ENCODE results near the gene UTP25. TPM values are rescaled to one million over a fixed set of nuclear protein-coding genes. Genes with fewer than 3 reads are reported as not detected.

UTP25 gene
- polyA plus RNA-seq, 1 donor from 2014 or later = 6.1 TPM

- no peak overlapping the region for H3K4me2 ChIP-seq (ENCODE audit: low read length)
- no peak overlapping the region for H2AFZ ChIP-seq (ENCODE audit: low read depth, low read length)
Observed at GRCh38 chr1:209862391-209863356, 34.9 kb downstream of the UTP25 start.

GRCh38 chr1:209863766-209864485 is 36.2 kb downstream of the UTP25 start:
- H3K9me3 ChIP-seq (ENCODE audit: low read length) = no peaks in the 10 kb centered on the region
- no peaks in the 10 kb centered on the region for H3K36me3 ChIP-seq (ENCODE audit: insufficient read depth, low read length)
- no peak overlapping the region for H3K4me2 ChIP-seq (ENCODE audit: low read length)
- H3K27ac ChIP-seq (ENCODE audit: low read length) = no peak overlapping the region
- H4K20me1 ChIP-seq (ENCODE audit: insufficient read depth) = no peaks in the 10 kb centered on the region
- H3K9me2 ChIP-seq (ENCODE audit: insufficient read depth, low read length) = no peaks in the 10 kb centered on the region
- H3K9ac ChIP-seq (ENCODE audit: low read length) = no peak overlapping the region
- H3K27me3 ChIP-seq (ENCODE audit: insufficient read depth, low read depth, low read length) = no peaks in the 10 kb centered on the region
- no peak overlapping the region for H2AFZ ChIP-seq (ENCODE audit: low read depth, low read length)
- H3K4me3 ChIP-seq (ENCODE audit: low read length) = no peak overlapping the region
- no peaks in the 10 kb centered on the region for H3F3A ChIP-seq (ENCODE audit: insufficient read depth, low read length, poor library complexity, severe bottlenecking)
- TF ChIP-seq EZH2 (IDR thresholded peaks at IDR 0.05; ENCODE audit: borderline replicate concordance, insufficient read depth, low read length, poor library complexity, severe bottlenecking) = no peak
- no peak for TF ChIP-seq SMC3 (conservative IDR thresholded peaks at IDR 0.05; ENCODE audit: poor library complexity)
- no peak for TF ChIP-seq POLR2AphosphoS5 (IDR thresholded peaks at IDR 0.05)
- no peak for TF ChIP-seq CTCF (IDR thresholded peaks at IDR 0.05; ENCODE audit: poor library complexity, severe bottlenecking)
- no peak for TF ChIP-seq TAF1 (IDR thresholded peaks at IDR 0.05; ENCODE audit: low read depth)
- TF ChIP-seq MXI1 (conservative IDR thresholded peaks at IDR 0.05; ENCODE audit: poor library complexity, severe bottlenecking) = no peak
- TF ChIP-seq EP300 (conservative IDR thresholded peaks at IDR 0.05; ENCODE audit: poor library complexity, severe bottlenecking) = no peak
- no peak for TF ChIP-seq RAD21 (conservative IDR thresholded peaks at IDR 0.05)
- TF ChIP-seq REST (IDR thresholded peaks at IDR 0.05; ENCODE audit: borderline replicate concordance) = no peak
- H3K79me2 ChIP-seq (replicated peaks; ENCODE audit: insufficient read depth, low read length) = no peaks in the 10 kb centered on the region

More at GRCh38 chr1:209862391-209863356, 34.9 kb downstream of the UTP25 start:
- Histone ChIP-seq H3F3A (ENCODE audit: insufficient read depth, low read length, poor library complexity, severe bottlenecking) (no peaks in the 10 kb centered on the region), H3K9me2 (ENCODE audit: insufficient read depth, low read length) (no peaks in the 10 kb centered on the region), H3K79me2 (replicated peaks; ENCODE audit: insufficient read depth, low read length) (no peaks in the 10 kb centered on the region), H3K36me3 (ENCODE audit: insufficient read depth, low read length) (no peaks in the 10 kb centered on the region), H3K9me3 (ENCODE audit: low read length) (no peaks in the 10 kb centered on the region), H3K27ac (ENCODE audit: low read length) (no peak overlapping the region), H4K20me1 (ENCODE audit: insufficient read depth) (no peaks in the 10 kb centered on the region), H3K4me3 (ENCODE audit: low read length) (no peak overlapping the region), H3K9ac (ENCODE audit: low read length) (no peak overlapping the region), H3K27me3 (ENCODE audit: insufficient read depth, low read depth, low read length) (no peaks in the 10 kb centered on the region)
- TF ChIP-seq MXI1 (conservative IDR thresholded peaks at IDR 0.05; ENCODE audit: poor library complexity, severe bottlenecking) = no peak
